Measurements from ENCODE around the gene SPEN.
"Not testable (repeated sequence)": the region's sequence is repeated elsewhere in the genome, so short reads cannot be mapped to it uniquely, and the experiment has no call there.

Gene SPEN

DNA sequence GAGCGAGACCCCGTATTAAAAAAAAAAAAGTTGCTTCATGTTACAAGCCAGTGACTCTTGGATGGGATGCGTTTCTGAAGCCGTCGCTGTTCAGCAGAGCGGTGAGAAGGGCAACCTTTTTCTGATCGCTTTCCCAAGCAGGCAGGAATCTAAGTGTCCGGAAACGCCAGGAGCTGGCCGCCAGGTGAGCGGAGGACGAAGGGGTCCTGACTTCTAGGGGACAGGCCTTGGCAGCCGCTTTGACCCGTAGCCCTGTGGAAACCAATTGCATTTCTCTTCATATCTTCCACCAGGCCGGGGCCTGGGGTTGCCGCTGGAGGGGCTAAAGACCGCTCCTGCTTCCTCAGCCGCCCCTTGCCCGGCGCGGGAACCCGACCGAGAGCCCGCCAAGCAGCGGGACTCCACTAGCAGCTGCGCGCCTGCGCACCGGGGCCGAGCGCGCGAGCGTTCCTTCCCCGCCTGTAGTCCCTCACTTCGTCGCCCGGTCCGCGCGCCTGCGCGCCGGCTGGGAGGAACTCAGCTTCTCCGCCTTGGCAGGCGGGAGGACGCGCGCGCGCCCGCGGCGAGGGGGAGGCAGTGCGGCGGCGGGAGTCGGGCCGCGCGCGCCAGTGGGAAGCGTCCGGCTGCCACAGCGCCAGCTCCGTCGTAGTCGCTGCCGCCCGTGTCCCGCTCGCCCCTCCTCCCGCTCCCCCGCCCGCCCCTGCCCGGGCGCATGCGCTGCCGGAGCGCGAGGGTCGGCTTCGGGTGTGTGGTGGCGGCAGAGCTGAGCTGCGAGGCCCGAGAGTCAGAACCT, at the start of gene SPEN:
Gene SPEN, plus strand, starts transcription at position 608 of the 793 bp plus-strand sequence. CDS start 361 bp downstream, outside the sequence.
- DNase-seq (ENCODE audit: low read depth in 2 of 3, low spot score in 2 of 3): peak; percentile 89 to 99 (median 92)

- no peak for DNase-seq (ENCODE audit: low read depth in 2 of 3, low spot score in 2 of 3)
Measured at GRCh38 chr1:15799004-15799867, 48.3 kb upstream of the SPEN start.

GRCh38 chr1:15799928-15800835, 47.3 kb upstream of the SPEN start:
- no peak for DNase-seq (ENCODE audit: low read depth in 2 of 3, low spot score in 2 of 3)

- no peak for DNase-seq (ENCODE audit: low read depth in 2 of 3, low spot score in 2 of 3)
Measured at GRCh38 chr1:15802234-15802965, 45.1 kb upstream of the SPEN start.

DNA sequence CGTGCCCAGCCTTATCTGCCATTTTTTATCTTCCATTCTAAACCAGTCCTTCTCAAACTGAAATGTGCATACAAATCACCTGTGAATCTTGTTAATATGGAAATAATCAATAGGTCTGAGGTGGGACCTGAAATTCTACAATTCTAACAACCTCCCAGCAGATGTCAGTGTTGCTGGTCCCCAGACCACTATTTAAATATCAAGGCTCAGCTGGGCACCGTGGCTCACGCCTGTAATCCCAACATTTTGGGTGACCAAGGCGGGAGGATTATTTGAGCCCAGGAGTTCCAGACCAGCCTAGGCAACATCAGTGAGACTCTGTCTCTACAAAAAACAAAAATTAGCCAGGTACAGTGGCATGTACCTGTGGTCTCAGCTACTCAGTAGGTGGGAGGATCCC, 44.1 kb upstream of the SPEN start:
- no peak for DNase-seq (ENCODE audit: low read depth in 2 of 3, low spot score in 2 of 3)

- no peak for DNase-seq (ENCODE audit: low read depth in 2 of 3, low spot score in 2 of 3)
Measured at GRCh38 chr1:15804060-15804459, 43.4 kb upstream of the SPEN start.

DNA sequence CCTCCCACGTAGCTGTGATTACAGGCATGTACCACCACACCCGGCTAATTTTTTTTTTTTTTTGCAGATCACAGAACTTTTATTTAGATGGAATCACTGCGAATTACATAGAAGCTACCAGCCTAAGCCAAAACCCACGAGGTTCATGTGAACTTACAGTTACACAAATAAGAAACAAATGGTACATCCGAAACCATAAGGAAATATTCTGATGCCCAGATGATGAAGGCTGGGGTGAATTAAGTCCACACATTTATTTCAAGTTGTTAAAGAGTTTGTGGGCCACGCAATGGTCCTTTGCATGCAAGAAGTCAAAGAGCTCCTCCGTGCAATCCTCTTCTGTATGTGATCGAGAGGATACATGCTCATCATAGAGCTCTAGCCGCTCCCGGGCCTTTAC, 40.4 kb upstream of the SPEN start:
- no peak for DNase-seq (ENCODE audit: low read depth in 2 of 3, low spot score in 2 of 3)

DNA sequence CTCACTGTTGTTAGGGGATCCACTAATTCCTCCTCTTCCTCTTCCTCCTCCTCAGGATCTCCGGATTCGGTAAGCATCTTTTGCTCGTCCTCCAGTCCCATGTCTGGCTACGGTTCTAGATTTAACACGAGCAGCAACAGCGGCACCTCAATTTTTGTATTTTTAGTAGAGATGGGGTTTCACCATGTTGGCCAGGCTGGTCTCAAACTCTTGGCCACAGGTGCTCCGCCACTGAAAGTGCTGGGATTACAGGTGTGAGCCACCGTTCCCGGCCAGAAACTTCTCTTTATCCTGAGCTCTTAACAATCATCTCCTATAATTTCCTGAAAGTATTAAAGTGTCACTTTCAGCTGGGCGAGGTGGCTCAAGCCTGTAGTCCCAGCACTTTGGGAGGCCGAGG, 40.0 kb upstream of the SPEN start, which contains the start of gene UQCRHL:
Gene UQCRHL, minus strand, starts transcription at position 101 of the 400 bp plus-strand sequence. Its CDS starts 0 bp downstream, at position 101.
- not testable (repeated sequence) for DNase-seq (ENCODE audit: low read depth in 2 of 3, low spot score in 2 of 3)

DNA sequence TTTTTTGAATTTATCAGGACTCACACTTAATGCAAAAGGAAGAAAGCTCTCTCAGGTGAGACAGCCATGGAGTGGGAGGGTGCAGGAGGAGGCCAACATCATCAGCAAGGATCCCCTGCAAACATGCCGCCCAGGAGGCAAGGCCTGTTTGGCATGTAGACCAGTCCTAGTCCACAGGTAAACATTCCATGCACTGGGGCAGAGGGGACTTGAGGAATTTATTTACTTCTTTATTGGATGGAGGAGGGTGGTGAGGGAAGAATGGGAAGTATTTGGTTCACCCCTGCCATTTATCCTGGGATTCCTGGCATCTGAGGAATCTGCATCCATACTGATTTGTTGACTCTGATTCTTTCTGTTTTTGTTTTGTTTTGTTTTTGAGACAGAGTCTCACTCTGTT, 38.6 kb upstream of the SPEN start:
- DNase-seq (ENCODE audit: low read depth in 2 of 3, low spot score in 2 of 3): no peak

- no peak for DNase-seq (ENCODE audit: low read depth in 2 of 3, low spot score in 2 of 3)
Measured at GRCh38 chr1:15810073-15810472, 37.4 kb upstream of the SPEN start.

GRCh38 chr1:15816674-15817073, 30.8 kb upstream of the SPEN start:
- no peak for DNase-seq (ENCODE audit: low read depth in 2 of 3, low spot score in 2 of 3)

DNA sequence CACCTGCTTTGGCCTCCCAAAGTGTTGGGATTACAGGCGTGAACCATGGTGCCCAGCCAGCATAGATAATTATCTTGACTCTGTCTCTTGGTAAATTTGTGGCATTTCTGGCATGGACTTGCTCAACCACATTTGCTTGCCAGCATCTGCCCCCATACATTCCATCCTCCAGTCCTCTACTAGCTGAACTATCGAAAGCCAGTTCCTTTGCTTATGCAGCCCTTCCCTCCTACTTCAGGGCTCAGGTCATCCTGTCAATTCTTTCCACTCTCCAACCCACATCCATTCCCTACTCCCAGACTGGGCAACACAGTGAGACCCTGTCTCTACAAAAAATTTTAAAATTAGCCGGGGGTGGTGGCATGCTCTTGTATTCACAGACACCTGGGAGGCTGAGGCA, 27.0 kb upstream of the SPEN start:
- no peak for DNase-seq (ENCODE audit: low read depth in 2 of 3, low spot score in 2 of 3)

DNA sequence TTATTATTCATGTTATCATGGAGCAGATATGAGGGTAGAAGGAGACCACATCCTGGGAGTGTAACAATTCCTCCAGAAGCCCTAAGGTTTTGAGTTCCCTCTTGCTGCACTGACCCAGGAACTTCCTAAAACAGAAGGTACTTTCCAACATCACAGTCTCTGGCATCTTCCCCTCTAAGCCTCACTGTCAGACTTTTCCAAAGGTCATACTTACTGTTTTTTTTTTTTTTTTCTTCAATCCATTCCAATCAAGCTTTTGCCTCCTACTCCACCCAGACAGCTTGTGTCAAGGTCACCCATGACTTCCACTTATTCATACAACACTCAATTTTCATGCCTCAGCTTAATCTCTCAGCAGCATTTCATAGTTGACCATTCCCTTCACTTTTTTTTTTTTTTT, 21.7 kb upstream of the SPEN start:
- DNase-seq (ENCODE audit: low read depth in 2 of 3, low spot score in 2 of 3): no peak

GRCh38 chr1:15826810-15827507, 20.5 kb upstream of the SPEN start:
- DNase-seq (ENCODE audit: low read depth in 2 of 3, low spot score in 2 of 3): no peak

GRCh38 chr1:15827567-15827966, 19.9 kb upstream of the SPEN start:
- not testable (repeated sequence) for DNase-seq (ENCODE audit: low read depth in 2 of 3, low spot score in 2 of 3)

- DNase-seq (ENCODE audit: low read depth in 2 of 3, low spot score in 2 of 3): not testable (repeated sequence)
Measured at GRCh38 chr1:15828931-15829330, 18.6 kb upstream of the SPEN start.

- no peak for DNase-seq (ENCODE audit: low read depth in 2 of 3, low spot score in 2 of 3)
Measured at GRCh38 chr1:15830258-15830657, 17.2 kb upstream of the SPEN start.

- no peak for DNase-seq (ENCODE audit: low read depth in 2 of 3, low spot score in 2 of 3)
Measured at GRCh38 chr1:15833069-15833679, 14.3 kb upstream of the SPEN start.

GRCh38 chr1:15833842-15834405, 13.6 kb upstream of the SPEN start:
- no peak for DNase-seq (ENCODE audit: low read depth in 2 of 3, low spot score in 2 of 3)

All from activated CD8-positive, alpha-beta memory T cell treated with anti-CD3 and anti-CD28 coated beads for 48 hours (primary cell).